GM12878 (cell line): ENCODE data around the gene DNTT. TPM values are rescaled to one million over a fixed set of nuclear protein-coding genes. Genes with fewer than 3 reads are reported as not detected.

Source experiments
- ATAC-seq: fragments of 200-7000 bp; cut with Tn5 transposase; 3 replicates; pipeline ENCODE4 v1.9.1; 2020; ENCODE audit warnings: mild to moderate bottlenecking, moderate library complexity
- BruUV-seq: library from RNA; stranded (reverse); fragments of 400-500 nt; replicated peaks from 2 replicates; lab custom pipeline; 2021; lab: Mats Ljungman, UMichigan
- CTCF ChIA-PET: fragments of 300-600 bp; sonication (Branson Sonifier 250); formaldehyde crosslinking; extraction: SDS; loops from one replicate; lab custom pipeline; 2021; ENCODE audit warnings: inconsistent platforms; lab: Yijun Ruan, JAX
- POLR2A ChIA-PET: fragments of 350-600 bp; formaldehyde crosslinking; extraction: SDS; loops from one replicate; lab custom pipeline; 2021; ENCODE audit warnings: inconsistent platforms; lab: Charles Lee
- RAD21 ChIA-PET: fragments of 300-600 bp; sonication (Branson Sonifier 250); formaldehyde crosslinking; loops from one replicate; lab custom pipeline; 2023; ENCODE audit warnings: antibody characterized with exemption; ENCODE audit not compliant: unreplicated experiment; lab: Charles Lee
- SMC1A ChIA-PET: fragments of 300-600 bp; sonication (Branson Sonifier 250); formaldehyde crosslinking; loops from one replicate; lab custom pipeline; 2023; ENCODE audit not compliant: unreplicated experiment, uncharacterized antibody; lab: Charles Lee
- DNase-seq: peaks from one replicate; pipeline ENCODE4 v3.0.0-alpha.2; 2011; ENCODE audit warnings: low read depth, low spot score
- FAIRE-seq: peaks from 3 replicates; lab custom pipeline; 2011; peaks lifted over from hg19 to GRCh38; lab: Jason Lieb, UNC
- H2AFZ ChIP-seq: 2 replicates; pipeline ENCODE4 v1.6.0; 2011; ENCODE audit warnings: low read depth, low read length, control low read depth; ENCODE audit not compliant: control insufficient read depth
- H3K27ac ChIP-seq: 2 replicates; pipeline ENCODE4 v1.5.1; 2011; ENCODE audit warnings: control low read depth; ENCODE audit not compliant: control insufficient read depth, insufficient read depth
- H3K27me3 ChIP-seq, 2 experiments: replicated peaks in 1 of 2; 2 replicates each; pipeline versions ENCODE4 v1.6.0 to v1.6.1; 2011; ENCODE audit warnings: low read length in 1 of 2; ENCODE audit not compliant: control insufficient read depth in 2 of 2, insufficient read depth in 2 of 2
- H3K36me3 ChIP-seq, 2 experiments: 2 replicates each; pipeline ENCODE4 v1.5.1; 2011; ENCODE audit warnings: low read length in 1 of 2; ENCODE audit not compliant: control insufficient read depth in 2 of 2, insufficient read depth in 2 of 2
- H3K4me1 ChIP-seq: 2 replicates; pipeline ENCODE4 v1.6.1; 2011; ENCODE audit warnings: mild to moderate bottlenecking, low read length, moderate library complexity, mixed read lengths; ENCODE audit not compliant: control insufficient read depth, insufficient read depth
- H3K4me2 ChIP-seq: 2 replicates; pipeline ENCODE4 v1.6.0; 2011; ENCODE audit warnings: control low read depth; ENCODE audit not compliant: control insufficient read depth, insufficient read depth
- H3K4me3 ChIP-seq: fragments of 200-600 bp; sonication (generic); 2 replicates; pipeline ENCODE4 v1.5.1; 2016
- H3K79me2 ChIP-seq: 2 replicates; pipeline ENCODE4 v1.6.0; 2011; ENCODE audit warnings: low read length; ENCODE audit not compliant: control insufficient read depth, insufficient read depth
- H3K9ac ChIP-seq: 2 replicates; pipeline ENCODE4 v1.8.0; 2011; ENCODE audit warnings: low read length, control low read depth, mixed read lengths; ENCODE audit not compliant: control insufficient read depth, insufficient read depth
- H3K9me3 ChIP-seq: replicated peaks from 3 replicates; pipeline ENCODE4 v1.5.1; 2011; ENCODE audit warnings: mild to moderate bottlenecking, low read length; ENCODE audit not compliant: control insufficient read depth, insufficient read depth
- H4K20me1 ChIP-seq: 2 replicates; pipeline ENCODE4 v1.6.0; 2011; ENCODE audit not compliant: control insufficient read depth, insufficient read depth
- ATF7 ChIP-seq: fragments of 450-650 bp; IDR thresholded peaks from 2 replicates; pipeline ENCODE4 v1.6.1; 2016; ENCODE audit warnings: low read depth, mild to moderate bottlenecking
- CHD1 ChIP-seq: IDR thresholded peaks from 2 replicates; pipeline ENCODE4 v1.6.1; 2012; ENCODE audit warnings: low read depth, low read length, improper control_type of control experiment
- CHD4 ChIP-seq: fragments of 200-600 bp; sonication (generic); IDR thresholded peaks from 2 replicates; pipeline ENCODE4 v1.6.1; 2016; ENCODE audit warnings: mild to moderate bottlenecking
- E4F1 ChIP-seq: fragments of 450-650 bp; IDR thresholded peaks from 2 replicates; pipeline ENCODE4 v1.6.1; 2018; ENCODE audit warnings: borderline replicate concordance, mild to moderate bottlenecking; ENCODE audit not compliant: partially characterized antibody
- ELK1 ChIP-seq: IDR thresholded peaks from 2 replicates; pipeline ENCODE4 v1.6.1; 2012; ENCODE audit warnings: low read depth, low read length, improper control_type of control experiment
- GABPA ChIP-seq: IDR thresholded peaks from 2 replicates; pipeline ENCODE4 v1.6.1; 2014; ENCODE audit warnings: antibody characterized with exemption, low read depth, mild to moderate bottlenecking, inconsistent platforms
- HDAC6 ChIP-seq: fragments of 200-600 bp; sonication (generic); IDR thresholded peaks from one replicate; pipeline ENCODE4 v1.8.0; 2017; ENCODE audit warnings: antibody characterized with exemption; ENCODE audit not compliant: unreplicated experiment
- HDGF ChIP-seq: fragments of 450-650 bp; IDR thresholded peaks from 2 replicates; pipeline ENCODE4 v1.6.1; 2016; ENCODE audit warnings: antibody characterized with exemption
- KDM1A ChIP-seq: fragments of 200-600 bp; sonication (generic); IDR thresholded peaks from 2 replicates; pipeline ENCODE4 v1.6.1; 2016; ENCODE audit warnings: borderline replicate concordance
- PRDM15 ChIP-seq: fragments of 450-650 bp; formaldehyde crosslinking; IDR thresholded peaks from 2 replicates; pipeline ENCODE4 v1.4.0; 2020; ENCODE audit warnings: mild to moderate bottlenecking, moderate library complexity
- RFX5 ChIP-seq: IDR thresholded peaks from 2 replicates; pipeline ENCODE4 v1.6.1; 2011; ENCODE audit warnings: low read depth, low read length, improper control_type of control experiment
- TAF1 ChIP-seq: IDR thresholded peaks from 2 replicates; pipeline ENCODE4 v1.6.1; 2011; ENCODE audit warnings: mild to moderate bottlenecking, low read depth, low read length, borderline replicate concordance
- TBL1XR1 ChIP-seq: IDR thresholded peaks from 2 replicates; pipeline ENCODE4 v1.6.1; 2012; ENCODE audit warnings: low read depth, low read length, improper control_type of control experiment
- TCF7 ChIP-seq: IDR thresholded peaks from 2 replicates; pipeline ENCODE4 v1.6.1; 2014; ENCODE audit warnings: antibody characterized with exemption, borderline replicate concordance
- USF2 ChIP-seq: IDR thresholded peaks from 2 replicates; pipeline ENCODE4 v1.6.1; 2011; ENCODE audit warnings: low read depth, low read length, improper control_type of control experiment, borderline replicate concordance
- ZNF24 ChIP-seq: fragments of 450-650 bp; IDR thresholded peaks from 2 replicates; pipeline ENCODE4 v1.6.1; 2017; ENCODE audit warnings: antibody characterized with exemption, mild to moderate bottlenecking
- ZNF274 ChIP-seq: IDR thresholded peaks from one replicate; pipeline ENCODE4 v1.8.0; 2011; ENCODE audit not compliant: insufficient read length, insufficient read depth
- WGBS: methylation state at CpG from one replicate; pipeline ENCODE4 v1.1.6; 2016; ENCODE audit warnings: low lambda C conversion rate; ENCODE audit not compliant: insufficient replicate concordance, insufficient coverage; ENCODE audit errors: missing lambda C conversion rate; 5-methylcytosine and 5-hydroxymethylcytosine counted together
- in situ Hi-C: fragments of 300-500 bp; cut with MboI; formaldehyde crosslinking; loops from 9 replicates; pipeline ENCODE4 v1.14.3; 2018; ENCODE audit warnings: mixed read lengths
- intact Hi-C: fragments of 100-400 bp; cut with micrococcal nuclease; formaldehyde crosslinking; loops from one replicate; pipeline ENCODE4 v1.14.2; 2022; ENCODE audit not compliant: unreplicated experiment
- polyA plus RNA-seq, 11 experiments: library from polyadenylated mRNA; depleted of rRNA in 4 of 11; unstranded in 6 of 11; stranded (reverse) in 5 of 11; fragments of >200 nt; fragmentation: Nextera tagmentation in 4 of 11; fragmentation: Illumina TruSeq in 1 of 11; extraction: Ambion mirVana in 4 of 11; extraction: Trizol in 1 of 11; gene quantifications; 1 replicate in 1 of 11; 2 replicates in 10 of 11; pipeline versions ENCODE4 v1.2.1 to v1.2.3, GENCODE V29; 2011 to 2016; ENCODE audit warnings: inconsistent platforms in 2 of 11, missing spikeins in 2 of 11, low read depth in 1 of 11
- total RNA-seq, 4 experiments: library from RNA; depleted of rRNA in 3 of 4; stranded (reverse); fragments of >200 nt in 3 of 4; fragmentation: Illumina TruSeq in 1 of 4; extraction: Trizol in 1 of 4; gene quantifications; 2 replicates each; pipeline versions ENCODE4 v1.2.1 to v1.2.3, GENCODE V29; 2013 to 2021

The DNTT gene
- total and polyA plus RNA-seq, 10 of the 15 experiments (the other 5 are each of a cell fraction or from before 2014, with no cell fraction given) = 0.06 to 0.13 (median 0.09) TPM; not detected in 5

GRCh38 chr10:96371356-96371755, 67.1 kb downstream of the DNTT start:
- H3K4me3 ChIP-seq = no peak overlapping the region
- 66% methylated on average over 11 of the region's 11 CpGs for WGBS
- ATAC-seq (no peak), DNase-seq (no peak), FAIRE-seq (no peak)
- ChIA-PET POLR2A (no interaction called here), SMC1A (interaction anchor here (1.6 kb wide), 1 partner anchor 25 kb away, joined by 3 read pairs; no protein-coding TSS in a partner anchor), CTCF (interaction anchor here (1.0 to 8.1 kb wide), 21 partner anchors 8 to 908 kb away, joined by 3 to 64 read pairs (median 4); partner anchors contain the start of gene TLL2), RAD21 (interaction anchor here (0.9 to 1.7 kb wide), 2 partner anchors 23 to 25 kb away, joined by 3 to 5 read pairs; no protein-coding TSS in a partner anchor)
- no peaks in the 10 kb centered on the region for H4K20me1 ChIP-seq
- in situ Hi-C loops (no loop called here), intact Hi-C loops (no loop called here)
- no peak overlapping the region for H2AFZ ChIP-seq
- H3K79me2 ChIP-seq = no peaks in the 10 kb centered on the region
- no peak overlapping the region for H3K4me2 ChIP-seq
- no peaks in the 10 kb centered on the region; a peak in 1 of 4 replicates for H3K27me3 ChIP-seq
- H3K9me3 ChIP-seq = no peaks in the 10 kb centered on the region
- peaks cover 8% of the 10 kb centered on the region for H3K4me1 ChIP-seq
- no peak overlapping the region for H3K9ac ChIP-seq
- H3K36me3 ChIP-seq = no peaks in the 10 kb centered on the region
- H3K27ac ChIP-seq = no peak overlapping the region
- BruUV-seq = no TSS peak
- TF ChIP-seq RFX5 (no peak), TBL1XR1 (no peak), ZNF274 (no peak), KDM1A (no peak), PRDM15 (no peak), TAF1 (no peak), E4F1 (no peak), TCF7 (no peak), CHD1 (no peak), USF2 (no peak), CHD4 (no peak), HDAC6 (no peak), ATF7 (no peak), GABPA (no peak), ELK1 (no peak), HDGF (no peak), ZNF24 (no peak)
